Measurements from ENCODE around the gene PLEKHG3. TPM values are rescaled to one million over a fixed set of nuclear protein-coding genes. Genes with fewer than 3 reads are reported as not detected.
"Not testable (repeated sequence)": the region's sequence is repeated elsewhere in the genome, so short reads cannot be mapped to it uniquely, and the experiment has no call there.

Gene PLEKHG3
- 54.2 TPM for polyA plus RNA-seq (2012; ENCODE audit: insufficient read depth, insufficient read length, low read depth)

DNA sequence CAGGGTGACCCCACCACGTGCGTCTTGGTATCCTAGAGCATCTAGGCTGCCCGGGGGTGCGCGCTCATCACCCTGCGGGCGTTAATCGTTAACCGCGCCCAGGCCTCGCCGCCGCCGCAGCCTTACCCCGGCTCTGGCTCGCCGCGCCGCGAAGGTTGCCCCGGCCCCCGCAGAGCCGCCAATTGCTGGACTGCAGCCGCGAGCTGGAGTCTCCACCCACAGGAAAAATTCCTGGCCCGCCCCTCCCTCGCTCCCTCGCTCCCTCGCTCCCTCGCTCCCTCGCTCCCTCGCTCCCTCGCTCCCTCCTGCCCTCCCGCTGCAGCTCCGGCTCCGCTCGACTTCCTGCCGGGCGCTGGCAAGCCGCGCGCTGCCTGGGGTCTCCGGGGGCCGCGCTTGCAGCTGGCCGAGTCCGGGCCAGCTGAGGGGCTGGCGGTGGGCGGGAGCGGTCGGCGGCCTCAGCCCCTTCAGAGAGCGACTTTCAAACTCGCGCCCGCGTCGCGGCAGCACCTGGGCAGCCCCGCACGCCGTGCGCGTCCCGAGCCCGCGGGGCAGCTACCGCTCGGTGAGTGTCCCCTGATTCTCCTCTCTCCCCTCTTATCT, at the start of gene PLEKHG3:
TSS of gene PLEKHG3 (plus strand) at position 282 of the 600 bp plus-strand sequence. CDS start 23,208 bp downstream, outside the sequence.
- peak; percentile 93 for DNase-seq
- Histone ChIP-seq H3K27me3 (no peaks in the 10 kb centered on the region), H3K4me1 (peaks cover 11% of the 10 kb centered on the region; the same call in 1 of the 2 replicates), H3K4me3 (ENCODE audit: low read depth, low read length) (peak within 1 kb of the TSS; percentile 88), H3K9me3 (no peaks in the 10 kb centered on the region), H3K36me3 (no peaks in the 10 kb centered on the region)
- TF ChIP-seq, protein P1, sequence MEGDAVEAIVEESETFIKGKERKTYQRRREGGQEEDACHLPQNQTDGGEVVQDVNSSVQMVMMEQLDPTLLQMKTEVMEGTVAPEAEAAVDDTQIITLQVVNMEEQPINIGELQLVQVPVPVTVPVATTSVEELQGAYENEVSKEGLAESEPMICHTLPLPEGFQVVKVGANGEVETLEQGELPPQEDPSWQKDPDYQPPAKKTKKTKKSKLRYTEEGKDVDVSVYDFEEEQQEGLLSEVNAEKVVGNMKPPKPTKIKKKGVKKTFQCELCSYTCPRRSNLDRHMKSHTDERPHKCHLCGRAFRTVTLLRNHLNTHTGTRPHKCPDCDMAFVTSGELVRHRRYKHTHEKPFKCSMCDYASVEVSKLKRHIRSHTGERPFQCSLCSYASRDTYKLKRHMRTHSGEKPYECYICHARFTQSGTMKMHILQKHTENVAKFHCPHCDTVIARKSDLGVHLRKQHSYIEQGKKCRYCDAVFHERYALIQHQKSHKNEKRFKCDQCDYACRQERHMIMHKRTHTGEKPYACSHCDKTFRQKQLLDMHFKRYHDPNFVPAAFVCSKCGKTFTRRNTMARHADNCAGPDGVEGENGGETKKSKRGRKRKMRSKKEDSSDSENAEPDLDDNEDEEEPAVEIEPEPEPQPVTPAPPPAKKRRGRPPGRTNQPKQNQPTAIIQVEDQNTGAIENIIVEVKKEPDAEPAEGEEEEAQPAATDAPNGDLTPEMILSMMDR (IDR thresholded peaks at IDR 0.05; ENCODE audit: low read depth, low read length) = no peak

DNA sequence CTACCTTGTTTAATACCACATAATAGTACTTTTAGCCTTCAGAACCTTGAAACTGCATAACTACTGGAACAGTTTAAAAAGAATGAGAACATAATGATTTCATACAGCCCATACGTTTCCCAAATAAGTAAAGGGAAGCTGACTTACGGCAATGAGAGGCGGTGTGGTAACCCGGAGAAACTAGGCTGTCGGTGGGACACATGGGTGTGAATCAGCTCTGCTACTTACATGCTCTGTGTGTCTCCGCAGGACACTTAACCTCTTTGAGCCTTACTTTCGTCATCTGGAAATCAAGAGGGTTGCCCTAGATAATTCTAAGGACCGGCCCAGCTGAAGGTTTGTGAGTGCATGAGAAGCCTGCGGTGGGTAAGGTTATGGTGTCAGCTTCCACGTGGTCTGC, 49.3 kb upstream of the PLEKHG3 start:
- no peak for DNase-seq
- Histone ChIP-seq H3K27me3 (no peaks in the 10 kb centered on the region), H3K36me3 (no peaks in the 10 kb centered on the region), H3K4me1 (no peaks in the 10 kb centered on the region), H3K9me3 (no peaks in the 10 kb centered on the region), H3K4me3 (ENCODE audit: low read depth, low read length) (no peak overlapping the region)
- TF ChIP-seq, protein P1 (IDR thresholded peaks at IDR 0.05; ENCODE audit: low read depth, low read length) = no peak

DNA sequence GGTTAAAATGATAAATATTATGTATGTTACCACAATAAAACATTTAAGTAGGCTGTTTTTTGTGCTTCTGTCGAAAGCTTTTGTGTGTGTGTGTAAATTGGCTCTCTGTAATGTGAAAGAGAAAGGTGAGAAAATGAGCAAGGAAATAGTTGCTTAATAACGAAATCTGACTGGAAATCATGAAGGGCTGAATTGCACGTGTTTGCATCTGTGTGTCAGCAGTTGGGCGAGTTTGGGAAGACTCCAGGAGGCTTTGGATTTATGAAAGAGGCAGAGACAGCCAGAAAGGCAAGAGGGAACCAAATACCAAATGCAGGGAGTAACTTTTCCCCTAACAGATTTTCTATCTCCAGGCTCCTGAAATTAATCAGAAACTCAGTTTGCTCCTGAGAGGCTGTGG, 47.2 kb upstream of the PLEKHG3 start:
- TF ChIP-seq, protein P1 (IDR thresholded peaks at IDR 0.05; ENCODE audit: low read depth, low read length) = no peak
- Histone ChIP-seq H3K27me3 (no peaks in the 10 kb centered on the region), H3K36me3 (no peaks in the 10 kb centered on the region), H3K4me1 (no peaks in the 10 kb centered on the region), H3K9me3 (no peaks in the 10 kb centered on the region), H3K4me3 (ENCODE audit: low read depth, low read length) (no peak overlapping the region)
- no peak for DNase-seq

DNA sequence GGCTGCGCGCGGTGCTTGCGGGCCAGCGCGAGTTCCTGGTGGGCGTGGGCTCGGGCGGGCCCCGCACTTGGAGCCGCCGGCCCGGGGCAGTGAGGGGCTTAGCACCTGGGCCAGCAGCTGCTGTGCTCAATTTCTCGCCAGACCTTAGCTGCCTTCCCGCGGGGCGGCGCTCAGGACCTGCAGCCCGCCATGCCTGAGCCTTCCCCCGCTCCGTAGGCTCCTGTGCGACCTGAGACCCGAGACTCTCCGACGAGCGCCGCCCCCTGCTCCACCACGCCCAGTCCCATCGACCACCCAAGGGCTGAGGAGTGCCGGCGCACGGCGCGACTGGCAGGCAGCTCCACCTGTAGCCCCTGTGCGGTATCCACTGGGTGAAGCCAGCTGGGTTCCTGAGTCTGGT, 46.0 kb upstream of the PLEKHG3 start:
- H3K27me3 ChIP-seq = no peaks in the 10 kb centered on the region
- H3K9me3 ChIP-seq = no peaks in the 10 kb centered on the region
- H3K36me3 ChIP-seq = no peaks in the 10 kb centered on the region
- H3K4me3 ChIP-seq (ENCODE audit: low read depth, low read length) = no peak overlapping the region
- TF ChIP-seq, protein P1 (IDR thresholded peaks at IDR 0.05; ENCODE audit: low read depth, low read length) = no peak
- DNase-seq = no peak
- H3K4me1 ChIP-seq = no peaks in the 10 kb centered on the region

DNA sequence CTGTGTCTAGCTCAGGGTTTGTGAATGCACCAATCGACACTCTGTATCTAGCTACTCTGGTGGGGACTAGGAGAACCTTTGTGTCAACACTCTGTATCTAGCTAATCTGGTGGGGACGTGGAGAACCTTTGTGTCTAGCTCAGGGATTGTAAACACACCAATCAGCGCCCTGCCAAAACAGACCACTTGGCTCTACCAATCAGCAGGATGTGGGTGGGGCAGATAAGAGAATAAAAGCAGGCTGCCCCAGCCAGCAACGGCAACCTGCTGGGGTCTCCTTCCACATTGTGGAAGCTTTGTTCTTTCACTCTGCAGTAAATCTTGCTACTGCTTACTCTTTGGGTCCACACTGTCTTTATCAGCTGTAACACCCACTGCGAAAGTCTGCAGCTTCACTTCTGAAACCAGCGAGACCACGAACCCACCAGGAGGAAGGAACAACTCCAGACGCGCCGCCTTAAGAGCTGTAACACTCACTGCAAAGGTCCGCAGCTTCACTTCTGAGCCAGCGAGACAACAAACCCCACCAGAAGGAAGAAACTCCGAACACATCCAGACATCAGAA, 45.4 kb upstream of the PLEKHG3 start:
- H3K4me3 ChIP-seq (ENCODE audit: low read depth, low read length); DNase-seq; H3K9me3 ChIP-seq; H3K36me3 ChIP-seq; H3K27me3 ChIP-seq; H3K4me1 ChIP-seq: not testable (repeated sequence)

DNA sequence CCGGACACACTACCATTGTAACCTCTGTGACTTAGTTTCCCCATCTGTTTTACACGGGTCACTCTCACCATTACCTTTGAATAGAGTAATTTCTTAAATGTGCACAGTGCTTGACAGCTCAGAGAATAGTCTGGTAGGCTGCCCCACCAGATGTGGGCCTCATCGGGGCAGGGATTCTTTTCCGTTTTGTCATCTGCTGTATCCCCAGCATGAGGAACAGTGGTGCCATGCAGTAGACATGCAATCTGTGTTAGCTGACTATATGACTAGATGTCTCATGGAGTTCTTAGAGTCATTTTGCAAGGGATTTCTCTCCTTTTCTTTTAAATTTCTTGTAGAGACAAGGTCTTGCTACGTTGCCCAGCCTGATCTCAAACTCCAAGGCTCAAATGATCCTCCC, 44.9 kb upstream of the PLEKHG3 start:
- Histone ChIP-seq H3K4me3 (ENCODE audit: low read depth, low read length) (no peak overlapping the region), H3K27me3 (no peaks in the 10 kb centered on the region), H3K4me1 (no peaks in the 10 kb centered on the region), H3K9me3 (no peaks in the 10 kb centered on the region), H3K36me3 (no peaks in the 10 kb centered on the region)
- DNase-seq = no peak
- TF ChIP-seq, protein P1 (IDR thresholded peaks at IDR 0.05; ENCODE audit: low read depth, low read length) = no peak

Measured in BE2C (cell line).